ENCODE data around the gene FLYWCH2. TPM values are rescaled to one million over a fixed set of nuclear protein-coding genes. Genes with fewer than 3 reads are reported as not detected.

FLYWCH2 gene
- total and polyA plus RNA-seq, 2 of the 13 experiments (the other 11 are each of a cell fraction or from before 2014, with no cell fraction given), result 16.9 to 19.8 TPM

DNA sequence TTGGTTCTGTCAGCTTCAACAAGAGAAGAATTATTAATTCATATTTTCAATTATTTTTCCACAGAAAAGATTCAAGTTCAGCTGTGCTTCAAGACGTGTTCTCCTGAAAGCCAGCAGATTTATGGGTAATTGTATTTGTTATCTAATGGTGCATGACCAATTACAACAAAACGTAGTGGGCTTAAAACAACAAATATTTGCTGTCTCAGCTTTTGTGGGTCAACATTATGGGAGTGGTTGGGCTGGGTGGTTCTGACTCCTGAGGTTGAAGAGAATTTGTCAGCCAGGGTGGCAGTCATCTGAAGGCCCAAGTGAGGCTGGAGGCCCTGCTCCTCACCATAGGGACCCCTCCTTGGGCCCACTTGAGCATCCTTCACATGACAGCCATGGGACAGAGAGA, 57.0 kb downstream of the FLYWCH2 start (continued):
- TF ChIP-seq, protein P1, sequence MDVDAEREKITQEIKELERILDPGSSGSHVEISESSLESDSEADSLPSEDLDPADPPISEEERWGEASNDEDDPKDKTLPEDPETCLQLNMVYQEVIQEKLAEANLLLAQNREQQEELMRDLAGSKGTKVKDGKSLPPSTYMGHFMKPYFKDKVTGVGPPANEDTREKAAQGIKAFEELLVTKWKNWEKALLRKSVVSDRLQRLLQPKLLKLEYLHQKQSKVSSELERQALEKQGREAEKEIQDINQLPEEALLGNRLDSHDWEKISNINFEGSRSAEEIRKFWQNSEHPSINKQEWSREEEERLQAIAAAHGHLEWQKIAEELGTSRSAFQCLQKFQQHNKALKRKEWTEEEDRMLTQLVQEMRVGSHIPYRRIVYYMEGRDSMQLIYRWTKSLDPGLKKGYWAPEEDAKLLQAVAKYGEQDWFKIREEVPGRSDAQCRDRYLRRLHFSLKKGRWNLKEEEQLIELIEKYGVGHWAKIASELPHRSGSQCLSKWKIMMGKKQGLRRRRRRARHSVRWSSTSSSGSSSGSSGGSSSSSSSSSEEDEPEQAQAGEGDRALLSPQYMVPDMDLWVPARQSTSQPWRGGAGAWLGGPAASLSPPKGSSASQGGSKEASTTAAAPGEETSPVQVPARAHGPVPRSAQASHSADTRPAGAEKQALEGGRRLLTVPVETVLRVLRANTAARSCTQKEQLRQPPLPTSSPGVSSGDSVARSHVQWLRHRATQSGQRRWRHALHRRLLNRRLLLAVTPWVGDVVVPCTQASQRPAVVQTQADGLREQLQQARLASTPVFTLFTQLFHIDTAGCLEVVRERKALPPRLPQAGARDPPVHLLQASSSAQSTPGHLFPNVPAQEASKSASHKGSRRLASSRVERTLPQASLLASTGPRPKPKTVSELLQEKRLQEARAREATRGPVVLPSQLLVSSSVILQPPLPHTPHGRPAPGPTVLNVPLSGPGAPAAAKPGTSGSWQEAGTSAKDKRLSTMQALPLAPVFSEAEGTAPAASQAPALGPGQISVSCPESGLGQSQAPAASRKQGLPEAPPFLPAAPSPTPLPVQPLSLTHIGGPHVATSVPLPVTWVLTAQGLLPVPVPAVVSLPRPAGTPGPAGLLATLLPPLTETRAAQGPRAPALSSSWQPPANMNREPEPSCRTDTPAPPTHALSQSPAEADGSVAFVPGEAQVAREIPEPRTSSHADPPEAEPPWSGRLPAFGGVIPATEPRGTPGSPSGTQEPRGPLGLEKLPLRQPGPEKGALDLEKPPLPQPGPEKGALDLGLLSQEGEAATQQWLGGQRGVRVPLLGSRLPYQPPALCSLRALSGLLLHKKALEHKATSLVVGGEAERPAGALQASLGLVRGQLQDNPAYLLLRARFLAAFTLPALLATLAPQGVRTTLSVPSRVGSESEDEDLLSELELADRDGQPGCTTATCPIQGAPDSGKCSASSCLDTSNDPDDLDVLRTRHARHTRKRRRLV (CRISPR knock-in tag; IDR thresholded peaks at IDR 0.05), result no peak
- TF ChIP-seq ZNF431 (CRISPR knock-in tag; IDR thresholded peaks at IDR 0.05; ENCODE audit: borderline replicate concordance, low read depth) (no peak), MAFF (IDR thresholded peaks at IDR 0.05; ENCODE audit: low read depth, low read length) (peak; percentile 55), ZMYM3 (CRISPR knock-in tag; IDR thresholded peaks at IDR 0.05) (no peak)

DNA sequence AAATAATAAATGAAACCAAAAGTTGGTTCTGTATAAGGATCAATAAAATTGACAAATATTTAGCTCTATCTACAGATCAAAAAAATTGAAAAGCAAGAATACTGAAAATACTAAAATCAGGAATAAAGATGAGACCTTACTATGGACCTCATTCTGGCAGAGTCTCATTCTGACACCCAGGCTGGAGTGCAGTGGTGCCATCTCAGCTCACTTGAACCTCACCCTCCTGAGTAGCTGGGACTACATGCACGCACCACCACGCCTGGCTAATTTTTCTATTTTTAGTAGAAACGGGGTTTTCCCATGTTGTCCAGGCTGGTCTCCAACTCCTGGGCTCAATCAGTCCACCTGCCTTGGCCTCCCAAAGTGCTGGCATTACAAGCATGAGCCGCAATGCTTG, 59.0 kb downstream of the FLYWCH2 start:
- ChIA-PET POLR2A (interaction anchor here (0.7 kb wide), 1 partner anchor 15 kb away, joined by 4 read pairs; no protein-coding TSS in a partner anchor), CTCF (ENCODE audit: low intra/inter-chr PET ratio, low total read pairs) (no interaction called here)
- no peak for DNase-seq (ENCODE audit: low spot score)
- Histone ChIP-seq H4K20me1 (ENCODE audit: insufficient read depth, low read length) (no peaks in the 10 kb centered on the region), H3K4me3 (replicated peaks in 1 of 3; ENCODE audit: insufficient read depth in 1 of 3, low read depth in 2 of 3, low read length in 3 of 3) (no peak overlapping the region), H3K36me3 (replicated peaks in 1 of 2; ENCODE audit: control insufficient read depth in 1 of 2, insufficient read depth in 2 of 2, low read length in 2 of 2) (peaks cover 5 to 34% of the 10 kb centered on the region in 2 experiments; a peak in 4 of 5 replicates), H3K9ac (ENCODE audit: insufficient read depth, low read depth, low read length) (no peak overlapping the region), H3K4me1 (ENCODE audit: insufficient read depth, low read length) (no peaks in the 10 kb centered on the region), H3K4me2 (ENCODE audit: low read depth, low read length) (no peak overlapping the region), H3K27ac (ENCODE audit: extremely low read length, insufficient read depth, low read length) (no peak overlapping the region), H3K27me3 (ENCODE audit: control insufficient read depth in 1 of 2, insufficient read depth in 2 of 2, low read length in 2 of 2) (no peaks in the 10 kb centered on the region), H3K9me3 (ENCODE audit: low read length) (no peaks in the 10 kb centered on the region), H2AFZ (ENCODE audit: low read length) (no peak overlapping the region), H3K79me2 (ENCODE audit: insufficient read depth, low read length) (no peaks in the 10 kb centered on the region)
- intact Hi-C loops (cut with micrococcal nuclease; ENCODE audit: unreplicated experiment) (no loop called here), in situ Hi-C loops (cut with HindIII; ENCODE audit: extremely low pct_ligation_motif_present, low pct_unique_long_range_greater_than_20kb) (no loop called here)
- no peak for FAIRE-seq
- no peak for ATAC-seq
- 94% methylated on average over 4 of the region's 4 CpGs for WGBS (ENCODE audit: low lambda C conversion rate)
- no TSS peak for BruUV-seq (replicated peaks)
- TF ChIP-seq HMG20B (CRISPR knock-in tag; conservative IDR thresholded peaks at IDR 0.05), result no peak
- TF ChIP-seq, protein P2, sequence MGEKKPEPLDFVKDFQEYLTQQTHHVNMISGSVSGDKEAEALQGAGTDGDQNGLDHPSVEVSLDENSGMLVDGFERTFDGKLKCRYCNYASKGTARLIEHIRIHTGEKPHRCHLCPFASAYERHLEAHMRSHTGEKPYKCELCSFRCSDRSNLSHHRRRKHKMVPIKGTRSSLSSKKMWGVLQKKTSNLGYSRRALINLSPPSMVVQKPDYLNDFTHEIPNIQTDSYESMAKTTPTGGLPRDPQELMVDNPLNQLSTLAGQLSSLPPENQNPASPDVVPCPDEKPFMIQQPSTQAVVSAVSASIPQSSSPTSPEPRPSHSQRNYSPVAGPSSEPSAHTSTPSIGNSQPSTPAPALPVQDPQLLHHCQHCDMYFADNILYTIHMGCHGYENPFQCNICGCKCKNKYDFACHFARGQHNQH (CRISPR knock-in tag; IDR thresholded peaks at IDR 0.05), result no peak
- TF ChIP-seq CHD4 (IDR thresholded peaks at IDR 0.05; ENCODE audit: borderline replicate concordance, low read length), result no peak
- no peak for TF ChIP-seq FOXA3 (CRISPR knock-in tag; IDR thresholded peaks at IDR 0.05)
- TF ChIP-seq BCL6 (CRISPR knock-in tag; IDR thresholded peaks at IDR 0.05), result no peak
- no peak for TF ChIP-seq MED1 (CRISPR knock-in tag; IDR thresholded peaks at IDR 0.05)
- TF ChIP-seq ZNF530 (CRISPR knock-in tag; IDR thresholded peaks at IDR 0.05; ENCODE audit: low read depth), result no peak
- TF ChIP-seq U2AF1 (optimal IDR thresholded peaks at IDR 0.05; ENCODE audit: low read depth, low read length), result no peak
- TF ChIP-seq NFIC (IDR thresholded peaks at IDR 0.05; ENCODE audit: low read length), result no peak
- TF ChIP-seq ZSCAN30 (CRISPR knock-in tag; IDR thresholded peaks at IDR 0.05), result no peak
- no peak for TF ChIP-seq BORCS8-MEF2B (CRISPR knock-in tag; IDR thresholded peaks at IDR 0.05)
- TF ChIP-seq ZNF337 (CRISPR knock-in tag; IDR thresholded peaks at IDR 0.05; ENCODE audit: borderline replicate concordance, low read depth), result no peak

Data from HepG2 (cell line).